HG03439 (cell line): ENCODE data around the gene CTBP1.

Source experiments
- ATAC-seq: cut with Tn5 transposase; IDR thresholded peaks from one replicate; pipeline ENCODE4 v1.9.1; 2021; ENCODE audit warnings: mild to moderate bottlenecking, moderate library complexity; ENCODE audit not compliant: unreplicated experiment

The CTBP1 gene

DNA sequence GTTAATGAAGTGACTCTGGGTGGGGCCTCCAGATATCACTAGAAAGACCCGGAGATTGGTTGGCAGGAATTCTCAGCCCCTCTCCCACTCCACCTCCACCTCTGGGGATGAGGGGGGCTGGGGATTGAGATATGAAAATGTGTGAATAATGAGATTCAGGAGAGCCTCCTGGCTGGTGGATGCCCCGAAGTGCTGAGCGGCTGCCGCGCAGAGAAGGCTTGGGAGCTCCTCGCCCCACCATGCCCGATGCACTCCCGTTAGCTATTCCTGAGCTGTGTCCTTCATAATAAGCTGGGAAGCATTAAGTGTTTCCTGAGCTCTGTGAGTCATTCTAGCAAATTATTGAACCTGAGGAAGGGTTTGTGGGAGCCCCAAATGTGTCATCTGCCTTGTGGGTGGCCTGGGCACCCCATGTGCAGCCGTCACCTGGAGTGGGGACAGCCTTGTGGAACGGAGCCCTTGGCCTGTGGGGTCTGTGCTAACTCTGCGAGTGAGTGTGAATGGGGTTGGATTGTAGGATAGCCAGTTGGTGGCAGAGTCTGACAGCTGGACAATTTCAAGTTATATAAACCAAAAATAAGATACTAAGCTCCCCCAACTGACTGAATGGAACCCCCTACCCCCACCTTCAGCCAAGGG lies 36.3 kb upstream of the CTBP1 start:
- ATAC-seq = no peak

DNA sequence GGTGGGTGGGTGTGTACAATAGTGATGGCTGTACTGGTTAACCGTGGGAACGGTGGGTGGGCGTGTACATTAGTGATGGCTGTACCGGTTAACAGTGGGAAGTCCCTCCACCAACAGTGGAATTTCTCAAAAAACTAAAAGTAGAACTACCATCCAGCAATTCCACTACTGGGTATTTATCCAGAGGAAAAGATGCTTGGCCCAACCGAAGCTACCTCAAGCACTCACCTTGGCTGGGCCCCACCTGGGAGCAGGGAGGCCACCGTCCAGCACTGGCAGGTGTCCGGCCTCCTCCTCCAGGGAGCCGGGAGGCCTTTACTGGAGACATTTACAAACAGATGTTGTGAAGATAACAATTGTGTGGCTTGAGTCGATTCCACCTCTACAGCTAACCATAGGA lies 34.8 kb upstream of the CTBP1 start:
- no peak for ATAC-seq

DNA sequence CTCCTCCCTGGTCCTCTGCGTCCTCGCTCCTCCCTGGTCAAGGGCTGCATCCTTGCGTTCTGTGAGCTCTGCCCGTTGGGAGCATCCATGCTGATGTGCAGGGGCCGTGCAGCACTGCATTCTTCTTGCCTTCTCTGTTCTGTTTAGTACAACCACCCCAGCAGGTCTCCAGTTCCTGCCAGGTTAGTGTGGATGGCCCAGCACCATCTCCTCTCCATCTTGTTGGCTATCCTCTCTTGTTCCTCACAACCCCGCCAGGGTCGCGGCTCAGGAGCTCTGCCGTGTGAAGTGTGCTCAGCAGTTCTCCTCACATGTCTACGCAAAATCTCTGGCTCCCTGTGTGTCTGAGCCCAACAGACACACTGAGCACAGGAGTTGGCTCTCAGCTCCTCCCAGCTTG lies 30.3 kb upstream of the CTBP1 start:
- ATAC-seq = no peak

GRCh38 chr4:1277667-1278665 lies 29.0 kb upstream of the CTBP1 start:
- ATAC-seq = no peak

DNA sequence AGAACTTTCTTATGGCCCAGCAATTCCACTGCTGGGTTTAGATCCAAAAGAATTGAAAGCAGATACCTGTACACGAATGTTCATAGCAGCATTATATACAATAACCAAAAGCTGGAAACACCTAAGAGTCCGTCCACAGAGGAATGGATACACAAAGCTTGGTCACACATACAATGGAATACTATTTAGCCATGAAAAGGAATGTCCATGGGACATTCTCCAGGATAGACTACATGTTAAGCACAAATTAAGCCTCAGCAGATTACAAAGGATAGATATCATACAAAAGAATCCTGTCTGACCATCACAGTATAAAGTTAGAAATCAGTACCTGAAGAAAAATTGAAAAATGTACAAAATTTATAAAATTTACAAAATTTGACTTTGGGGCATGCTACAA lies 28.1 kb upstream of the CTBP1 start:
- ATAC-seq = no peak

DNA sequence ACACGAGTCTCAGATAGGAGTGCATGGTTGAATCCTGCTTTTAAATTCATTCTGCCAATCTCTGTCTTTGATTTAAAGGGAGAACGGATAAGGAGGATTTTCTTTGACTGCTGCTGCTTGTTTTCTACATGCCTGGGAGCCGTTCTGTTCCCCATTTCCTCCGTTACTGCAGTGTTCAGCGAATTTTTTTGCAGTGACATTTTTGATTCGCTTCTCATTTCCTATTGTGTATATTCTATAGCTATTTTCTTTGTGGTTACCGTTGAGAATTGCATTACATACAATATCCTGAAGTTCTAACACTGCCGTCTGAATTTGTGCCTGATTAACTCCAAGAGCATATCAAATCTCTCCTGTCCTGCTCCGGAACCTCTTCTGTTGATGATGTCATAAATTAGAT lies 25.9 kb upstream of the CTBP1 start:
- no peak for ATAC-seq

DNA sequence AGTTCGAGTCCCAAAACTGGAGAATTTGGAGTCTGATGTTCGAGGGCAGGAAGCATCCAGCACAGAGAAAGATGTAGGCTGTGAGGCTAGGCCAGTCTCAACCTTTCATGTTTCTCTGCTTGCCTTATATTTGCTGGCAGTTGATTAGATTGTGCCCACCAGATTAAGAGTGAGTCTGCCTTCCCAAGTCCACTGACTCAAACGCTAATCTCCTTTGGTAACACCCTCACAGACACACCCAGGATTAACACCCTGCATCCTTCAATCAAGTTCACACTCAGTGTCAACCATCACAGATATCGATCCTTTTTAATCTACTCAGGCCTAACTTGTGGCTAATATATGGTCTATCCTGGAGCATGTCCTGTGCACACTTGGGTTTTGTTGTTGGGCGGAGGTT lies 22.8 kb upstream of the CTBP1 start:
- ATAC-seq = no peak

DNA sequence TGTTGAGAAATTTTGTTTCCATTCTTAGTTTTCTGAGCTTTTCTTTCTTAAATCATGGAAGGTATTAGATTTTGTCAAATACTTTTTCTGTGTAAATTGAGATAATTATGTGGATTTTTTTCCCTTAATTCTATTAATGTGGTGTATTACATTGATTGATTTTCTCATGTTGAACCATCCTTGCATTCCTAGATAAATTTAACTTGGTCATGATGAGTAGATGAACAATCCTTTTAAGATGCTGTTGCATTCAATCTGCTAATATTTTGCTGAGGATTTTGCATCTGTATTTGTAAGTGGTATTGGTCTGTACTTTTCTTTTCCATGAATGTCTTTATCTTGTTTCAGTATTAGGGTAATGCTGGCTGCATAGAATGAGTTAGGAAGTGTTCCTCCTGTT lies 20.3 kb upstream of the CTBP1 start:
- no peak for ATAC-seq

- no peak for ATAC-seq
Observed at GRCh38 chr4:1266881-1267763, 18.2 kb upstream of the CTBP1 start.

DNA sequence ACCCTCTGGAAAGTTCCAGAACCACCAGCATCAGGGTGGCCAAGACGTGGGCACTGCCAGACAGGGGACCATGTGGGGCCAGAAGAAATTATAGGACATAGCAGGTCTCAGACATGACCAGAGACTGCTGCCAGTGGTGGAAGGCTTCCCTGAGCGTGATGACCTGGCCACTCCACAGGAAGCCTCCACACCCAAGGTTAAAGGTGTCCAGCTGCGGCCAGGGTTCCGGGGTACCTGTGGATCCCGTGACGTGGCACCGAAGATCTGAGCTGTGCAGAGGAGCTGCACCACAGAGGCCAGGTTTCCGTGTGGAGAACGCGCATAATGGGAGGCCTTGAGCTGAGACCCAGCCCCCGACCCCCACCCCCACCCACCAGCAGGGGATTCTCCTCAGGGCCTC lies 16.4 kb upstream of the CTBP1 start:
- ATAC-seq = no peak

DNA sequence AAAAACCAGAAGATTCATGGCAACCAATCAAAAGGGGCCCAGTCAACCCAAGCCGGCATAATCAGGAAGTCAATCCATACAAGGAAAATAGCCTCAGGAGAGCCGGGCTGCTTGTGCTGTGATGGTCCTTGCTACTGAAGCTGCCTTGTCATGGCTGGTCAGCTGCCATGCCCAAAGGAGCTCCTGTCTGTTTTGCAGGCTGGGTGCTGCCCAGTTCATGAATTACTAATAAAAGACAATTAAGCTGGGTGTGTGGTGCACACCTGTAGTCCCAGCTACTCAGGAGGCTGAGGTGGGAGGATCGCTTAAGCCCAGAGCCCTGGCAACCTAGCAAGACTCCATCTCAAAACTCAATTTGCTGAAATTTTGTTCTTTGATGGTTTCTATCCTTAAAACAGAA lies 16.0 kb upstream of the CTBP1 start:
- no peak for ATAC-seq

- no peak for ATAC-seq
Observed at GRCh38 chr4:1261107-1261928, 12.4 kb upstream of the CTBP1 start.

- no peak for ATAC-seq
Observed at GRCh38 chr4:1260418-1261106, 11.6 kb upstream of the CTBP1 start.

GRCh38 chr4:1259966-1260365 lies 11.0 kb upstream of the CTBP1 start:
- no peak for ATAC-seq

DNA sequence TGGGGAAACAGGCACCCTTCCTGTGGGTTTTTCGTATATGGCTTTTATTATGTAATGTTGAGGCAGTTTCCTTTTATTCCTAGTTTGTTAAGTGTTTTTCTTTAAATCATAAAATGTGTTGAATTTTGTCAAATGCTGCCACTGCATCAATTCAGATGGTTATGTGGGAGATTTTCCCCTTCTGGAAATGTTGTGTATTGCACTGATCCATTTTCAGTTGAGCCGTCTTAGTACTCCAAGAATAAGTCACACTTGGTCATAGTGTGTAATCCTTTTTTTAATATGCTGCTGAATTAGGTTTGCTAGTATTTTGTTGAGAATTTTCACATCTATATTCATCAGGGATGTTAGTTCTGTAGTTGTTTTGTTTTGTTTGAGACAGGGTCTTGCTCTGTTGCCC lies 9.5 kb upstream of the CTBP1 start:
- ATAC-seq = no peak

GRCh38 chr4:1255699-1256098 lies 6.8 kb upstream of the CTBP1 start:
- ATAC-seq = no peak

DNA sequence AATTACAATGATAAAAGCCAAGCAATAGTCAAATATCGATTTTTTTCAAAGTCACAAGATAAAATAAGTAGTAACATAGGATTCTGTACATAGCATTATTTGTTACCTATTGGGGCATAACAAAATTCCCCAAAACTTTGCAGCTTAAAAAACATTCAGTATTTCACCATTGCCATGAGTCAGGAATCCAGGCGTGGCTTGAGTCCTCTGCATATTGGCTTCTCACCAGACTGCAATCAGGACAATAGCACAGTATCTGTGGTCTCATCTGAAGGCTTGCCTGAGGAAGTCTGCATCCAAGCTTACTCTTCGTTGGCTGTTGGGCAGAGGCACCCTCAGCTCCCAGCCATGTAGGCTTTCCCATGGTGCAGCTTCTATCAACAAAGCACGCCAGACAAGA lies 6.2 kb upstream of the CTBP1 start:
- ATAC-seq = no peak

DNA sequence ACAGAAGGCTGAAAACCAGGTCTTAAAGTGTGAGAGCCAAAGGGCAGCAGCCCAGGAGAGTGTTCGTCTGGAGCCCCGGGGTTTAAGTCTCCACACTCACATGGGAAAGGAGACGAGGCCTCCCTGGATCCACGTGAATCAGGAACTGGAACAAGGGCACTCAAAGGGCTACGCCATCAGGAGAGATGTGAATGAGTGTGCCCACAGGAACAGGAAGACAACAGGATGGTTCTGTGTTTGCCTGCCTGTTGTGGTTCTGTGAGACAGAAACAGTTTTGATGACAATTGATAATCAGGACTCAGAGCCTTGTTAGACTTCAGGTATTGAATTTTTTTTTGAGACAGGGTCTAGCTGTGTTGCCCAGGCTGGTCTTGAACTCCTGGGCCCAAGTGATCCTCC lies 4.9 kb upstream of the CTBP1 start:
- no peak for ATAC-seq

DNA sequence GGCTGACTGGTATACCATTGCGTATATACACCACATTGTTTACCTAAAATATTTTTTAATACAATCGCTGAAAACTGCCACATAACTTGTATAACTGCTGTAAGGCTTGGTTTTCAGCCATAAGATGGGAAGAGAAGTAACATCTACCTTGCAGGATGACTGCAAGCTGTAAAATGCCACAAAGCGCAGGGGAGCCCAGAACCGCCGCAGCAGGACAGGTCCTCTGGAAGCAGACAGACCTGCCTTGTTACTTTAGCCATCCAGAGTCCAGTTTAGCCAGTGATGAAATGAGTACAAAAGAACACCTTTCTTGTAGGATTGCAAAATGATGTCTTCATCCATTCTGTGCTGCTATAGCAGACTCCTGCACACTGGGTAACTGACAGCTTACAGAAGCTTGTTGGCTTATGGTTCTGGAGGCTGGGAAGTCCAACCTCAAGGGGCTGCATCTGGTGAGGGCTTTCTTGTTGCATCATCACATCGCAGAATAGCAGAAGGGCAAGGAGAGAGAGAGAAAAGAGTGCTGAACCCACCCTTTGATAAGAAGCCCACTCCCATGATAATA lies 4.1 kb upstream of the CTBP1 start:
- ATAC-seq = no peak

DNA sequence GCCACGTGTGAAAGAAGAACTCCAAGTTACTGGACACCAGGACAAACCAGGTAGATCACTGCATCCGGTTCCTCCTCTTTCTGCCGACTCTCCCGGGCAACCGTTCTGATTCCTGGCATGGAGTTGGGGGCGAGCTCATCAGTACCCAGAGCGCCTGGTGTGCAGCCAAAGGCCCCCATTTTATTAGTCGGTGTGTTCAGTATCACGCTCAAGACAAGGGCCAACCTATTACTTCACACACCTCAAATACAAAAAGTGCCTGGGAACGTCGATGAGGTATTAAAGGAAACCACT lies 2.8 kb upstream of the CTBP1 start:
- ATAC-seq = no peak
